ENCODE results near the gene AGBL4.

AGBL4 gene

GRCh38 chr1:48493970-48494769 lies 1529.6 kb downstream of the AGBL4 start:
- TF ChIP-seq REST (IDR thresholded peaks at IDR 0.05; ENCODE audit: insufficient read depth in 1 of 2, low read depth in 2 of 2, low read length in 2 of 2) (no peak), FOXP2 (optimal IDR thresholded peaks at IDR 0.05; ENCODE audit: borderline replicate concordance, extremely low read depth, extremely low read length, insufficient read depth) (no peak), SIN3A (IDR thresholded peaks at IDR 0.05; ENCODE audit: borderline replicate concordance, insufficient read depth, low read length) (no peak), TAF1 (IDR thresholded peaks at IDR 0.05; ENCODE audit: borderline replicate concordance, insufficient read depth, low read length) (no peak), POLR2AphosphoS5 (IDR thresholded peaks at IDR 0.05; ENCODE audit: low read depth, low read length) (no peak)

GRCh38 chr1:48493041-48493440 lies 1530.7 kb downstream of the AGBL4 start:
- TF ChIP-seq POLR2AphosphoS5 (IDR thresholded peaks at IDR 0.05; ENCODE audit: low read depth, low read length) (no peak), TAF1 (IDR thresholded peaks at IDR 0.05; ENCODE audit: borderline replicate concordance, insufficient read depth, low read length) (no peak), REST (IDR thresholded peaks at IDR 0.05; ENCODE audit: insufficient read depth in 1 of 2, low read depth in 2 of 2, low read length in 2 of 2) (no peak), FOXP2 (optimal IDR thresholded peaks at IDR 0.05; ENCODE audit: borderline replicate concordance, extremely low read depth, extremely low read length, insufficient read depth) (no peak), SIN3A (IDR thresholded peaks at IDR 0.05; ENCODE audit: borderline replicate concordance, insufficient read depth, low read length) (no peak)

- TF ChIP-seq REST (IDR thresholded peaks at IDR 0.05; ENCODE audit: insufficient read depth in 1 of 2, low read depth in 2 of 2, low read length in 2 of 2) = no peak
- no peak for TF ChIP-seq FOXP2 (optimal IDR thresholded peaks at IDR 0.05; ENCODE audit: borderline replicate concordance, extremely low read depth, extremely low read length, insufficient read depth)
- no peak for TF ChIP-seq POLR2AphosphoS5 (IDR thresholded peaks at IDR 0.05; ENCODE audit: low read depth, low read length)
- no peak for TF ChIP-seq TAF1 (IDR thresholded peaks at IDR 0.05; ENCODE audit: borderline replicate concordance, insufficient read depth, low read length)
- TF ChIP-seq SIN3A (IDR thresholded peaks at IDR 0.05; ENCODE audit: borderline replicate concordance, insufficient read depth, low read length) = no peak
These were observed 1531.4 kb downstream of the AGBL4 start for GRCh38 chr1:48492392-48492791.

GRCh38 chr1:48488721-48489120 lies 1535.0 kb downstream of the AGBL4 start:
- TF ChIP-seq TAF1 (IDR thresholded peaks at IDR 0.05; ENCODE audit: borderline replicate concordance, insufficient read depth, low read length) (no peak), POLR2AphosphoS5 (IDR thresholded peaks at IDR 0.05; ENCODE audit: low read depth, low read length) (no peak), SIN3A (IDR thresholded peaks at IDR 0.05; ENCODE audit: borderline replicate concordance, insufficient read depth, low read length) (no peak), REST (IDR thresholded peaks at IDR 0.05; ENCODE audit: insufficient read depth in 1 of 2, low read depth in 2 of 2, low read length in 2 of 2) (no peak)
